Adrenal gland (tissue), 5 donors: ENCODE results near the gene RAPGEF4.

Source experiments
- POLR2A ChIP-seq, 2 donors: fragments of 450-650 bp; IDR thresholded peaks; one replicate each; pipeline ENCODE4 v1.6.1; 2017; ENCODE audit warnings: antibody characterized with exemption in 2 of 2, mild to moderate bottlenecking in 2 of 2, moderate library complexity in 1 of 2
- TF ChIP-seq, protein P1 (sequence below), 6 experiments: fragments of 450-650 bp in 4 of 6; fragments of 200-600 bp in 2 of 6; sonication (generic) in 1 of 6; IDR thresholded peaks; 1 replicate in 5 of 6; 2 replicates in 1 of 6; pipeline versions ENCODE4 v1.5.1 to v1.8.0; 2016 to 2021; ENCODE audit warnings: antibody characterized with exemption in 6 of 6, mild to moderate bottlenecking in 2 of 6, moderate library complexity in 1 of 6
- donor health status: DM: no; HTN: no; CAD: no.

- TF ChIP-seq, protein P1, sequence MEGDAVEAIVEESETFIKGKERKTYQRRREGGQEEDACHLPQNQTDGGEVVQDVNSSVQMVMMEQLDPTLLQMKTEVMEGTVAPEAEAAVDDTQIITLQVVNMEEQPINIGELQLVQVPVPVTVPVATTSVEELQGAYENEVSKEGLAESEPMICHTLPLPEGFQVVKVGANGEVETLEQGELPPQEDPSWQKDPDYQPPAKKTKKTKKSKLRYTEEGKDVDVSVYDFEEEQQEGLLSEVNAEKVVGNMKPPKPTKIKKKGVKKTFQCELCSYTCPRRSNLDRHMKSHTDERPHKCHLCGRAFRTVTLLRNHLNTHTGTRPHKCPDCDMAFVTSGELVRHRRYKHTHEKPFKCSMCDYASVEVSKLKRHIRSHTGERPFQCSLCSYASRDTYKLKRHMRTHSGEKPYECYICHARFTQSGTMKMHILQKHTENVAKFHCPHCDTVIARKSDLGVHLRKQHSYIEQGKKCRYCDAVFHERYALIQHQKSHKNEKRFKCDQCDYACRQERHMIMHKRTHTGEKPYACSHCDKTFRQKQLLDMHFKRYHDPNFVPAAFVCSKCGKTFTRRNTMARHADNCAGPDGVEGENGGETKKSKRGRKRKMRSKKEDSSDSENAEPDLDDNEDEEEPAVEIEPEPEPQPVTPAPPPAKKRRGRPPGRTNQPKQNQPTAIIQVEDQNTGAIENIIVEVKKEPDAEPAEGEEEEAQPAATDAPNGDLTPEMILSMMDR (IDR thresholded peaks at IDR 0.05): no peak
- TF ChIP-seq POLR2A (IDR thresholded peaks at IDR 0.05): no peak
Measured at GRCh38 chr2:173033084-173033483, 297.4 kb downstream of the RAPGEF4 start.
